Panc1 (cell line): ENCODE data around the gene RAPGEF1. TPM values are rescaled to one million over a fixed set of nuclear protein-coding genes. Genes with fewer than 3 reads are reported as not detected.

Experiments used
- ATAC-seq: fragments of 200-7000 bp; cut with Tn5 transposase; 2 replicates; pipeline ENCODE4 v1.9.1; 2020; ENCODE audit warnings: mild to moderate bottlenecking, moderate library complexity
- BruUV-seq: library from RNA; stranded (reverse); fragments of 400-500 nt; replicated peaks from 2 replicates; lab custom pipeline; 2021; lab: Mats Ljungman, UMichigan
- CTCF ChIA-PET: fragments of 300-600 bp; sonication (Branson Sonifier 250); formaldehyde crosslinking; loops from one replicate; lab custom pipeline; 2022; ENCODE audit warnings: antibody characterized with exemption; lab: Charles Lee
- POLR2A ChIA-PET: fragments of 300-600 bp; sonication (Branson Sonifier 250); formaldehyde crosslinking; loops from one replicate; lab custom pipeline; 2022; ENCODE audit warnings: antibody characterized with exemption; lab: Charles Lee
- DNase-seq: peaks from one replicate; pipeline ENCODE4 v3.0.0-alpha.2; 2010; ENCODE audit warnings: low read depth, low spot score
- H3K27ac ChIP-seq: 2 replicates; pipeline ENCODE4 v1.5.1; 2011; ENCODE audit warnings: mild to moderate bottlenecking, low read length, inconsistent platforms
- H3K27me3 ChIP-seq: fragments of 200-500 bp; sonication (Bioruptor generic); 2 replicates; pipeline ENCODE4 v1.6.0; 2014; ENCODE audit warnings: low read length, inconsistent platforms; ENCODE audit not compliant: control insufficient read depth, insufficient read depth
- H3K36me3 ChIP-seq: fragments of 200-500 bp; sonication (Bioruptor generic); 2 replicates; pipeline ENCODE4 v1.5.1; 2014; ENCODE audit warnings: inconsistent platforms, mild to moderate bottlenecking, low read length, moderate library complexity; ENCODE audit not compliant: control insufficient read depth, insufficient read depth
- H3K4me1 ChIP-seq: 2 replicates; pipeline ENCODE4 v1.5.1; 2011; ENCODE audit warnings: inconsistent platforms, mild to moderate bottlenecking, low read length, moderate library complexity; ENCODE audit not compliant: control insufficient read depth, insufficient read depth
- H3K4me3 ChIP-seq, 2 experiments: 2 replicates each; pipeline ENCODE4 v1.5.1; 2011 to 2012; ENCODE audit warnings: low read depth in 2 of 2, low read length in 2 of 2, mild to moderate bottlenecking in 2 of 2, inconsistent platforms in 1 of 2, moderate library complexity in 1 of 2
- H3K9me3 ChIP-seq: fragments of 200-500 bp; sonication (Bioruptor generic); 2 replicates; pipeline ENCODE4 v1.5.1; 2014; ENCODE audit warnings: low read depth, mild to moderate bottlenecking, inconsistent platforms, low read length, moderate library complexity; ENCODE audit not compliant: control insufficient read depth, insufficient read depth
- CTCF ChIP-seq: fragments of 450-650 bp; IDR thresholded peaks from 2 replicates; pipeline ENCODE4 v1.5.1; 2017; ENCODE audit warnings: mild to moderate bottlenecking
- POLR2AphosphoS5 ChIP-seq: IDR thresholded peaks from 2 replicates; pipeline ENCODE4 v1.6.1; 2012; ENCODE audit warnings: mild to moderate bottlenecking, low read depth, low read length, moderate library complexity
- REST ChIP-seq, 2 experiments: IDR thresholded peaks; 2 replicates each; pipeline ENCODE4 v1.6.1; 2011 to 2012; ENCODE audit warnings: low read depth in 2 of 2, control low read depth in 1 of 2, low read length in 1 of 2, mild to moderate bottlenecking in 1 of 2, moderate library complexity in 1 of 2; ENCODE audit not compliant: insufficient read depth in 1 of 2
- SIN3A ChIP-seq: IDR thresholded peaks from 2 replicates; pipeline ENCODE4 v1.6.1; 2012; ENCODE audit warnings: low read depth, mild to moderate bottlenecking, low read length, moderate library complexity, borderline replicate concordance; ENCODE audit not compliant: insufficient read depth
- TCF7L2 ChIP-seq: IDR thresholded peaks from 2 replicates; pipeline ENCODE4 v1.6.1; 2011; ENCODE audit warnings: mild to moderate bottlenecking, low read depth, low read length, inconsistent platforms
- in situ Hi-C: cut with HindIII; loops from 2 replicates; pipeline ENCODE4 v1.10.0; 2016; ENCODE audit warnings: low sequenced_read_pairs, low pct_unique_long_range_greater_than_20kb
- intact Hi-C: fragments of 100-400 bp; cut with micrococcal nuclease; formaldehyde crosslinking; loops from one replicate; pipeline ENCODE4 v1.10.0; 2022; ENCODE audit not compliant: unreplicated experiment
- total RNA-seq: library from RNA; stranded (reverse); gene quantifications from one replicate; pipeline ENCODE4 v1.2.1, GENCODE V29; 2021; ENCODE audit not compliant: unreplicated experiment

RAPGEF1 gene
- total RNA-seq, 1 experiment from 2014 or later, result 86.8 TPM

GRCh38 chr9:131587906-131588305 is 152.0 kb downstream of the RAPGEF1 start:
- Histone ChIP-seq H3K27me3 (no peaks in the 10 kb centered on the region), H3K9me3 (no peaks in the 10 kb centered on the region), H3K36me3 (no peaks in the 10 kb centered on the region), H3K4me3 (no peak overlapping the region), H3K27ac (no peak overlapping the region), H3K4me1 (no peaks in the 10 kb centered on the region; the same call in 1 of the 2 replicates)
- ChIA-PET CTCF (no interaction called here), POLR2A (no interaction called here)
- DNase-seq (no peak), ATAC-seq (no peak)
- in situ Hi-C loops, result no loop called here
- intact Hi-C loops, result no loop called here
- TF ChIP-seq SIN3A, result no peak
- no peak for TF ChIP-seq CTCF
- TF ChIP-seq REST (IDR thresholded peaks at IDR 0.05; ENCODE audit: insufficient read depth in 1 of 2, low read depth in 2 of 2, low read length in 1 of 2), result no peak
- no peak for TF ChIP-seq TCF7L2
- TF ChIP-seq POLR2AphosphoS5, result no peak
- no TSS peak for BruUV-seq

- intact Hi-C loops, result no loop called here
- CTCF ChIA-PET, result no interaction called here
Measured at GRCh38 chr9:131587331-131587730, 152.5 kb downstream of the RAPGEF1 start.

More at GRCh38 chr9:131587331-131587730, 152.5 kb downstream of the RAPGEF1 start:
- no peak overlapping the region for H3K4me3 ChIP-seq
- H3K4me1 ChIP-seq, result no peaks in the 10 kb centered on the region; the same call in 1 of the 2 replicates
- POLR2A ChIA-PET, result no interaction called here
- TF ChIP-seq TCF7L2 (no peak), SIN3A (no peak), CTCF (no peak), POLR2AphosphoS5 (no peak), REST (IDR thresholded peaks at IDR 0.05; ENCODE audit: insufficient read depth in 1 of 2, low read depth in 2 of 2, low read length in 1 of 2) (no peak)
- in situ Hi-C loops, result no loop called here
- ATAC-seq, result no peak
- DNase-seq, result no peak
- no peak overlapping the region for H3K27ac ChIP-seq
- BruUV-seq, result no TSS peak
- no peaks in the 10 kb centered on the region for H3K27me3 ChIP-seq
- H3K36me3 ChIP-seq, result no peaks in the 10 kb centered on the region
- H3K9me3 ChIP-seq, result no peaks in the 10 kb centered on the region
